Colonic mucosa (tissue), 4 donors: ENCODE results near the gene AGAP1. TPM values are rescaled to one million over a fixed set of nuclear protein-coding genes. Genes with fewer than 3 reads are reported as not detected.

ENCODE experiments used
- DNase-seq: peaks from one replicate; pipeline ENCODE4 v3.0.0-alpha.2; 2020
- H3K27ac ChIP-seq: fragments of 200-600 bp; one replicate; pipeline ENCODE4 v1.8.0; 2021
- H3K27me3 ChIP-seq: fragments of 200-600 bp; one replicate; pipeline ENCODE4 v1.8.0; 2021
- H3K36me3 ChIP-seq: fragments of 200-600 bp; one replicate; pipeline ENCODE4 v1.8.0; 2021
- H3K4me1 ChIP-seq: fragments of 200-600 bp; one replicate; pipeline ENCODE4 v1.8.0; 2021; ENCODE audit warnings: mild to moderate bottlenecking
- H3K4me3 ChIP-seq: fragments of 200-600 bp; one replicate; pipeline ENCODE4 v1.8.0; 2021
- H3K9ac ChIP-seq, 2 donors: one replicate each; pipeline ENCODE4 v1.7.0; 2013; ENCODE audit warnings: control low read depth in 2 of 2, low read depth in 2 of 2, low read length in 2 of 2
- H3K9me3 ChIP-seq: fragments of 200-600 bp; one replicate; pipeline ENCODE4 v1.8.0; 2021
- intact Hi-C: fragments of 100-400 bp; cut with DNase I; formaldehyde crosslinking; loops from one replicate; pipeline ENCODE4 v1.14.1; 2022
- total RNA-seq, 2 donors: library from RNA; stranded (reverse); fragmentation: NEBNext Ultra II Directional in 1 of 2; extraction: Animal tissue kit (Norgen Biotek cat#: 25700) in 1 of 2; gene quantifications; one replicate each; pipeline ENCODE4 v1.2.1, GENCODE V29; 2021
- TF ChIP-seq, protein P1 (sequence below): fragments of 200-600 bp; IDR thresholded peaks from one replicate; pipeline ENCODE4 v1.8.0; 2022; ENCODE audit warnings: antibody characterized with exemption, mild to moderate bottlenecking
- donor health status: healthy.
- donor health status: DM: no; HTN: no; CAD: no.
- donor health status: DM: no; HTN: no; CAD: no.

Gene AGAP1
- total RNA-seq, 2 donors from 2014 or later, result 62.1 to 62.9 TPM

- Histone ChIP-seq H3K4me1 (no peaks in the 10 kb centered on the region), H3K36me3 (no peaks in the 10 kb centered on the region), H3K9ac (no peak overlapping the region), H3K9me3 (no peaks in the 10 kb centered on the region), H3K4me3 (no peak overlapping the region), H3K27me3 (no peaks in the 10 kb centered on the region), H3K27ac (no peak overlapping the region)
- intact Hi-C loops, result no loop called here
- TF ChIP-seq, protein P1, sequence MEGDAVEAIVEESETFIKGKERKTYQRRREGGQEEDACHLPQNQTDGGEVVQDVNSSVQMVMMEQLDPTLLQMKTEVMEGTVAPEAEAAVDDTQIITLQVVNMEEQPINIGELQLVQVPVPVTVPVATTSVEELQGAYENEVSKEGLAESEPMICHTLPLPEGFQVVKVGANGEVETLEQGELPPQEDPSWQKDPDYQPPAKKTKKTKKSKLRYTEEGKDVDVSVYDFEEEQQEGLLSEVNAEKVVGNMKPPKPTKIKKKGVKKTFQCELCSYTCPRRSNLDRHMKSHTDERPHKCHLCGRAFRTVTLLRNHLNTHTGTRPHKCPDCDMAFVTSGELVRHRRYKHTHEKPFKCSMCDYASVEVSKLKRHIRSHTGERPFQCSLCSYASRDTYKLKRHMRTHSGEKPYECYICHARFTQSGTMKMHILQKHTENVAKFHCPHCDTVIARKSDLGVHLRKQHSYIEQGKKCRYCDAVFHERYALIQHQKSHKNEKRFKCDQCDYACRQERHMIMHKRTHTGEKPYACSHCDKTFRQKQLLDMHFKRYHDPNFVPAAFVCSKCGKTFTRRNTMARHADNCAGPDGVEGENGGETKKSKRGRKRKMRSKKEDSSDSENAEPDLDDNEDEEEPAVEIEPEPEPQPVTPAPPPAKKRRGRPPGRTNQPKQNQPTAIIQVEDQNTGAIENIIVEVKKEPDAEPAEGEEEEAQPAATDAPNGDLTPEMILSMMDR, result no peak
- no peak for DNase-seq
Observed at GRCh38 chr2:235911633-235912233, 417.9 kb downstream of the AGAP1 start.

GRCh38 chr2:235914756-235915155 lies 420.9 kb downstream of the AGAP1 start:
- H3K27me3 ChIP-seq, result no peaks in the 10 kb centered on the region
- TF ChIP-seq, protein P1, result no peak
- H3K4me1 ChIP-seq, result no peaks in the 10 kb centered on the region
- no peak overlapping the region for H3K27ac ChIP-seq
- no peak overlapping the region for H3K9ac ChIP-seq
- no peak for DNase-seq
- intact Hi-C loops, result no loop called here
- H3K9me3 ChIP-seq, result no peaks in the 10 kb centered on the region
- no peaks in the 10 kb centered on the region for H3K36me3 ChIP-seq
- H3K4me3 ChIP-seq, result no peak overlapping the region

DNA sequence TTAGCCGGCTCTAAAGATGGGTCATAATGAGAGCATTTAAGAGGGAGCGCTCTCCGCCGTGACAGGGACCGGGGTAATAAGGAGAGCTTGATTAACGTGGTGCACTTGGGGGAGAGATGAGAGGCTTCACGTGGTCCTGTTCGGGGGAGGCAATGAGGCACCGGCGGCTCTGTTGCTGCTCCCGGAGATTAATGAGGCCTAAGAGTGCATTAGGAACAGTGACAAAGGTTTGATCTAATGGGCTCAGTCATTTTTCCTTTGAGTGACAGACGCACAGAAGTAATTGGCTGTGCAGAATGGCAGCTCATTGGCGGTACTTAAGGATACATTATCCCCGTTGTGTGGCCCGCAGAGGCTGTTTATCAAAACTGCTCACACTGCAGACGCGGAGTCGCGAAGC lies 423.7 kb downstream of the AGAP1 start:
- Histone ChIP-seq H3K9me3 (no peaks in the 10 kb centered on the region), H3K4me1 (no peaks in the 10 kb centered on the region), H3K4me3 (no peak overlapping the region), H3K27me3 (no peaks in the 10 kb centered on the region), H3K27ac (no peak overlapping the region), H3K9ac (no peak overlapping the region), H3K36me3 (no peaks in the 10 kb centered on the region)
- intact Hi-C loops, result no loop called here
- DNase-seq, result no peak
- TF ChIP-seq, protein P1, result no peak

DNA sequence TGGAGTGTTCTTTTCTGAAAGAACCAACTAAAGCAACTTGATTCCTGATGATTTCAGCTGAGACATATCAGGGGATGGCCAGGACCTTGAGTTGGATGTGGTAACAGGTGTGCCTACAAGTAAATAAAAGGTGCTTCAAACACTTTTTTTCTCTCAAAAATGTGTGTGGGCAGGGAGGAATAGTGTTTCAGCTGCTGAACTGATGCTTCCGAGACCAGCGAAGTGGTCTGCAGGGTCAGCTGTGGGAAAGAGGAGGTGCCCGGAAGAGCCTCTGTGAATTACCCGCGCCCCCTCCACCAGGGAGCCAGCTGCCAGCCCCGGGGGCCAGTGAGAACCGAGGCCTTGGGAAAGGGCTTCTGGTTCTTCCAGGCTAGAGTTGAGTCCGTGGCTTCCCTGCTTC lies 425.0 kb downstream of the AGAP1 start:
- H3K9me3 ChIP-seq, result no peaks in the 10 kb centered on the region
- intact Hi-C loops, result no loop called here
- DNase-seq, result no peak
- no peak overlapping the region for H3K9ac ChIP-seq
- no peak overlapping the region for H3K27ac ChIP-seq
- no peaks in the 10 kb centered on the region for H3K4me1 ChIP-seq
- H3K36me3 ChIP-seq, result no peaks in the 10 kb centered on the region
- H3K4me3 ChIP-seq, result no peak overlapping the region
- H3K27me3 ChIP-seq, result no peaks in the 10 kb centered on the region
- TF ChIP-seq, protein P1, result no peak

- no peaks in the 10 kb centered on the region for H3K36me3 ChIP-seq
- H3K27me3 ChIP-seq, result no peaks in the 10 kb centered on the region
- H3K9ac ChIP-seq, result no peak overlapping the region
- H3K27ac ChIP-seq, result no peak overlapping the region
- DNase-seq, result no peak
- H3K4me1 ChIP-seq, result no peaks in the 10 kb centered on the region
- TF ChIP-seq, protein P1, result no peak
- intact Hi-C loops, result no loop called here
- no peak overlapping the region for H3K4me3 ChIP-seq
- H3K9me3 ChIP-seq, result no peaks in the 10 kb centered on the region
Observed at GRCh38 chr2:235920216-235920865, 426.5 kb downstream of the AGAP1 start.
